B cell (primary cell): ENCODE data around the gene KBTBD12. TPM values are rescaled to one million over a fixed set of nuclear protein-coding genes. Genes with fewer than 3 reads are reported as not detected.

ENCODE experiments used
- ATAC-seq: fragments of 200-7000 bp; cut with Tn5 transposase; one replicate; pipeline ENCODE4 v1.10.0; 2021; ENCODE audit warnings: low read depth, mild to moderate bottlenecking, moderate number of reproducible peaks, moderate library complexity
- CTCF ChIA-PET: fragments of 350-600 bp; sonication (Branson Sonifier 250); formaldehyde crosslinking; loops from one replicate; lab custom pipeline; 2021; ENCODE audit warnings: antibody characterized with exemption, inconsistent platforms; lab: Charles Lee
- POLR2A ChIA-PET: fragments of 350-600 bp; sonication (Branson Sonifier 250); formaldehyde crosslinking; loops from one replicate; lab custom pipeline; 2021; ENCODE audit warnings: antibody characterized with exemption; lab: Charles Lee
- DNase-seq: peaks from one replicate; pipeline ENCODE4 v3.0.0; 2013
- H2AFZ ChIP-seq: 2 replicates; pipeline ENCODE4 v1.6.1; 2012; ENCODE audit warnings: mild to moderate bottlenecking, low read depth, low read length; ENCODE audit not compliant: insufficient read depth, poor library complexity, severe bottlenecking
- H3K27ac ChIP-seq, 2 donors: 1 replicate in 1 of 2; 2 replicates in 1 of 2; pipeline ENCODE4 v1.5.1; 2012 to 2013; ENCODE audit warnings: low read length in 2 of 2, mild to moderate bottlenecking in 2 of 2, moderate library complexity in 1 of 2
- H3K27me3 ChIP-seq, 4 experiments: fragments of 200-600 bp in 1 of 4; sonication (generic) in 1 of 4; replicated peaks in 1 of 4; 1 replicate in 2 of 4; 2 replicates in 2 of 4; pipeline versions ENCODE4 v1.6.1 to v1.7.0; 2013 to 2016; ENCODE audit warnings: low read length in 3 of 4, mild to moderate bottlenecking in 2 of 4, mixed read lengths in 1 of 4, moderate library complexity in 1 of 4; ENCODE audit not compliant: insufficient read depth in 4 of 4, control insufficient read depth in 3 of 4; ENCODE audit errors: control extremely low read depth in 1 of 4
- H3K36me3 ChIP-seq, 2 experiments: replicated peaks in 1 of 2; 1 replicate in 1 of 2; 2 replicates in 1 of 2; pipeline versions ENCODE4 v1.6.1 to v1.7.1; 2013; ENCODE audit warnings: low read length in 1 of 2; ENCODE audit not compliant: insufficient read depth in 2 of 2, control insufficient read depth in 1 of 2; ENCODE audit errors: control extremely low read depth in 1 of 2, extremely low read depth in 1 of 2
- H3K4me1 ChIP-seq, 2 donors: fragments of 200-600 bp in 1 of 2; sonication (generic) in 1 of 2; 1 replicate in 1 of 2; 2 replicates in 1 of 2; pipeline versions ENCODE4 v1.5.1 to v1.6.1; 2013 to 2017; ENCODE audit warnings: low read length in 2 of 2; ENCODE audit not compliant: control insufficient read depth in 2 of 2, insufficient read depth in 2 of 2
- H3K4me2 ChIP-seq: replicated peaks from 2 replicates; pipeline ENCODE3; 2012; ENCODE audit warnings: mild to moderate bottlenecking, low read depth, low read length; ENCODE audit not compliant: poor library complexity, severe bottlenecking
- H3K4me3 ChIP-seq, 5 experiments: fragments of 200-600 bp in 1 of 5; sonication (generic) in 1 of 5; 1 replicate in 3 of 5; 2 replicates in 2 of 5; pipeline versions ENCODE4 v1.5.1 to v1.7.0; 2011 to 2016; ENCODE audit warnings: low read length in 4 of 5, mild to moderate bottlenecking in 4 of 5, low read depth in 2 of 5, control low read depth in 1 of 5, moderate library complexity in 1 of 5; ENCODE audit not compliant: insufficient read depth in 1 of 5; ENCODE audit errors: control extremely low read depth in 1 of 5, extremely low read depth in 1 of 5
- H3K79me2 ChIP-seq: fragments of 200-600 bp; sonication (generic); one replicate; pipeline ENCODE4 v1.6.0; 2016; ENCODE audit warnings: low read length; ENCODE audit not compliant: control insufficient read depth, insufficient read depth
- H3K9ac ChIP-seq: fragments of 200-600 bp; sonication (generic); 2 replicates; pipeline ENCODE4 v1.6.1; 2017; ENCODE audit warnings: mild to moderate bottlenecking, low read length, moderate library complexity
- H3K9me3 ChIP-seq, 3 donors: one replicate each; pipeline versions ENCODE4 v1.6.1 to v1.7.1; 2013; ENCODE audit warnings: low read length in 2 of 3; ENCODE audit not compliant: control insufficient read depth in 2 of 3, insufficient read depth in 1 of 3; ENCODE audit errors: control extremely low read depth in 1 of 3
- H4K20me1 ChIP-seq: 2 replicates; pipeline ENCODE4 v1.6.0; 2012; ENCODE audit warnings: mild to moderate bottlenecking, low read length; ENCODE audit not compliant: insufficient read depth, control insufficient read depth, poor library complexity, severe bottlenecking
- H3K27ac Mint-ChIP-seq: one replicate; pipeline ENCODE4 v1.8.0; 2021; ENCODE audit warnings: mixed read lengths
- H3K27me3 Mint-ChIP-seq: one replicate; pipeline ENCODE4 v1.8.0; 2021; ENCODE audit warnings: mixed read lengths
- H3K4me1 Mint-ChIP-seq: one replicate; pipeline ENCODE4 v1.8.0; 2021; ENCODE audit warnings: mixed read lengths
- H3K4me3 Mint-ChIP-seq: one replicate; pipeline ENCODE4 v1.8.0; 2021; ENCODE audit warnings: mixed read lengths
- H3K9me3 Mint-ChIP-seq: one replicate; pipeline ENCODE4 v1.8.0; 2022; ENCODE audit warnings: mixed read lengths; ENCODE audit not compliant: insufficient read depth
- EZH2 ChIP-seq: IDR thresholded peaks from 2 replicates; pipeline ENCODE4 v1.6.1; 2012; ENCODE audit warnings: borderline replicate concordance, low read depth, mild to moderate bottlenecking, moderate library complexity, low read length; ENCODE audit not compliant: insufficient read depth, poor library complexity, severe bottlenecking
- WGBS: methylation state at CpG from one replicate; pipeline ENCODE4 v1.1.5; 2013; ENCODE audit warnings: missing lambda C conversion rate; ENCODE audit not compliant: insufficient coverage; 5-methylcytosine and 5-hydroxymethylcytosine counted together
- intact Hi-C: fragments of 100-400 bp; cut with micrococcal nuclease; formaldehyde crosslinking; loops from one replicate; pipeline ENCODE4 v1.10.0; 2022
- polyA plus RNA-seq: library from polyadenylated mRNA; depleted of rRNA; stranded (reverse); fragments of >200 nt; gene quantifications from 2 replicates; pipeline ENCODE4 v1.2.3, GENCODE V29; 2012
- total RNA-seq, 2 donors: library from RNA; stranded (reverse); fragments of 120-200 nt in 1 of 2; gene quantifications; 1 replicate in 1 of 2; 2 replicates in 1 of 2; pipeline versions ENCODE4 v1.2.3 to v1.2.4, GENCODE V29; 2013 to 2022
- TF ChIP-seq, protein P1 (sequence below): fragments of 200-600 bp; IDR thresholded peaks from one replicate; pipeline ENCODE4 v1.8.0; 2022; ENCODE audit warnings: antibody characterized with exemption, mild to moderate bottlenecking

KBTBD12 gene
- total and polyA plus RNA-seq, 2 donors (not counting 1 experiment from before 2014, with no cell fraction given) = 0.22 TPM; not detected in 1

GRCh38 chr3:127962937-127963336 is 47.9 kb downstream of the KBTBD12 start:
- ChIA-PET POLR2A (no interaction called here), CTCF (no interaction called here)
- H3K4me2 ChIP-seq = no peak overlapping the region
- no peaks in the 10 kb centered on the region for H3K79me2 ChIP-seq
- Mint-ChIP-seq H3K4me3 (no peak overlapping the region), H3K27ac (no peak overlapping the region), H3K27me3 (peaks cover 7% of the 10 kb centered on the region), H3K9me3 (no peaks in the 10 kb centered on the region), H3K4me1 (no peaks in the 10 kb centered on the region)
- ATAC-seq (no peak), DNase-seq (no peak)
- 81% methylated on average over 5 of the region's 5 CpGs for WGBS
- no peaks in the 10 kb centered on the region for H3K4me1 ChIP-seq
- no peak overlapping the region for H3K9ac ChIP-seq
- H3K4me3 ChIP-seq = no peak overlapping the region
- peaks cover 0 to 5% (median 0%) of the 10 kb centered on the region in 4 experiments for H3K27me3 ChIP-seq
- intact Hi-C loops = no loop called here
- H3K9me3 ChIP-seq = no peaks in the 10 kb centered on the region
- no peaks in the 10 kb centered on the region for H4K20me1 ChIP-seq
- H3K27ac ChIP-seq = no peak overlapping the region
- no peak overlapping the region for H2AFZ ChIP-seq
- H3K36me3 ChIP-seq = no peaks in the 10 kb centered on the region
- TF ChIP-seq, protein P1, sequence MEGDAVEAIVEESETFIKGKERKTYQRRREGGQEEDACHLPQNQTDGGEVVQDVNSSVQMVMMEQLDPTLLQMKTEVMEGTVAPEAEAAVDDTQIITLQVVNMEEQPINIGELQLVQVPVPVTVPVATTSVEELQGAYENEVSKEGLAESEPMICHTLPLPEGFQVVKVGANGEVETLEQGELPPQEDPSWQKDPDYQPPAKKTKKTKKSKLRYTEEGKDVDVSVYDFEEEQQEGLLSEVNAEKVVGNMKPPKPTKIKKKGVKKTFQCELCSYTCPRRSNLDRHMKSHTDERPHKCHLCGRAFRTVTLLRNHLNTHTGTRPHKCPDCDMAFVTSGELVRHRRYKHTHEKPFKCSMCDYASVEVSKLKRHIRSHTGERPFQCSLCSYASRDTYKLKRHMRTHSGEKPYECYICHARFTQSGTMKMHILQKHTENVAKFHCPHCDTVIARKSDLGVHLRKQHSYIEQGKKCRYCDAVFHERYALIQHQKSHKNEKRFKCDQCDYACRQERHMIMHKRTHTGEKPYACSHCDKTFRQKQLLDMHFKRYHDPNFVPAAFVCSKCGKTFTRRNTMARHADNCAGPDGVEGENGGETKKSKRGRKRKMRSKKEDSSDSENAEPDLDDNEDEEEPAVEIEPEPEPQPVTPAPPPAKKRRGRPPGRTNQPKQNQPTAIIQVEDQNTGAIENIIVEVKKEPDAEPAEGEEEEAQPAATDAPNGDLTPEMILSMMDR = no peak
- TF ChIP-seq EZH2 = no peak

DNA sequence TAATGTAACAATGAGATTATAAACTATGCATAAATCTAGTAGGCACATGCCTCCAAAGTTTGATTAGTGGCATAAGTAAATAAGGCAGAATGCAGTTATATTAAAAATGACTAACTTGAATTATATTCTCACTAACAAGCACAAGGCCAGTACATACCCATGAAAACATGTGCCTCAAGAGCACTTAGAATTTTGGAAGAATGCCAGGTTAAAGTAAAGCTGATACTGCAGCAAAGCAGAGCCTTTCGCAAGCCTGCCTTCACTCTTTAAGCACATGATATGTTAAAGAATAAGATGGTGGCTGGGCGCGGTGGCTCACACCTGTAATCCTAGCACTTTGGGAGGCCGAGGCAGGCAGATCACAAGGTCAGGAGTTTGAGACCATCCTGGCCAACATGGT is 49.0 kb downstream of the KBTBD12 start:
- Mint-ChIP-seq H3K9me3 (no peaks in the 10 kb centered on the region), H3K4me3 (no peak overlapping the region), H3K4me1 (no peaks in the 10 kb centered on the region), H3K27ac (no peak overlapping the region), H3K27me3 (peaks cover 11% of the 10 kb centered on the region)
- Histone ChIP-seq H3K9me3 (no peaks in the 10 kb centered on the region), H3K27ac (no peak overlapping the region), H2AFZ (no peak overlapping the region), H4K20me1 (no peaks in the 10 kb centered on the region), H3K79me2 (no peaks in the 10 kb centered on the region), H3K27me3 (peaks cover 0 to 5% (median 0%) of the 10 kb centered on the region in 4 experiments), H3K4me1 (no peaks in the 10 kb centered on the region), H3K36me3 (no peaks in the 10 kb centered on the region), H3K9ac (no peak overlapping the region), H3K4me2 (no peak overlapping the region), H3K4me3 (no peak overlapping the region)
- TF ChIP-seq EZH2 = no peak
- TF ChIP-seq, protein P1 = no peak
- ATAC-seq = no peak
- WGBS = no CpG with 5 or more reads among the region's 4 CpGs
- intact Hi-C loops = no loop called here
- ChIA-PET POLR2A (no interaction called here), CTCF (no interaction called here)
- DNase-seq = no peak
